ENCODE measurements around the gene CFB. TPM values are rescaled to one million over a fixed set of nuclear protein-coding genes. Genes with fewer than 3 reads are reported as not detected.
A peak's percentile ranks its signal among the peaks of the same experiment; 100 is the strongest.

CFB gene
- polyA plus RNA-seq, 1 experiment = 6.7 TPM

DNA sequence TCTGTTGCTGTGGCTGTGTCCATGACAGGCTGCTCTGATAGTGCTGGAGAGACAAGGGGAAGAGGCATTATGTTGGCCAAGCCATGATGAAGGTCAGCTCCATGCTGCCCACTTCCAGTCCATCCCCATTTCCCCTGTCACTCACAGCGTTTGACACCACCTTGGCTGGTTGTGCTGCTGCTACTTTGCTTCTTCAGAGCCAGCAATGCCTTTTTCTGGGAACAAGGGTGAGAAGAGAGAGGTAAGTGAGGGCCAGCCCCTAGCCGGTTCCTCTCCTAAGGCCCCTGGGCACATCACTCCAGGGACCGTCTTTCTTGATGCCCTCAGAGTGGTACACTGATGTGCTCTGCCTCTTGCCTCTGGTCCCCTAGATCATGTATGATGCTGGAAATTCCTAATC, 10.9 kb downstream of the CFB start:
- ChIA-PET CTCF (interaction anchor here (1.6 kb wide), 1 partner anchor 14 kb away, joined by 4 read pairs; no protein-coding TSS in a partner anchor), POLR2A (no interaction called here)
- TF ChIP-seq, protein P1, sequence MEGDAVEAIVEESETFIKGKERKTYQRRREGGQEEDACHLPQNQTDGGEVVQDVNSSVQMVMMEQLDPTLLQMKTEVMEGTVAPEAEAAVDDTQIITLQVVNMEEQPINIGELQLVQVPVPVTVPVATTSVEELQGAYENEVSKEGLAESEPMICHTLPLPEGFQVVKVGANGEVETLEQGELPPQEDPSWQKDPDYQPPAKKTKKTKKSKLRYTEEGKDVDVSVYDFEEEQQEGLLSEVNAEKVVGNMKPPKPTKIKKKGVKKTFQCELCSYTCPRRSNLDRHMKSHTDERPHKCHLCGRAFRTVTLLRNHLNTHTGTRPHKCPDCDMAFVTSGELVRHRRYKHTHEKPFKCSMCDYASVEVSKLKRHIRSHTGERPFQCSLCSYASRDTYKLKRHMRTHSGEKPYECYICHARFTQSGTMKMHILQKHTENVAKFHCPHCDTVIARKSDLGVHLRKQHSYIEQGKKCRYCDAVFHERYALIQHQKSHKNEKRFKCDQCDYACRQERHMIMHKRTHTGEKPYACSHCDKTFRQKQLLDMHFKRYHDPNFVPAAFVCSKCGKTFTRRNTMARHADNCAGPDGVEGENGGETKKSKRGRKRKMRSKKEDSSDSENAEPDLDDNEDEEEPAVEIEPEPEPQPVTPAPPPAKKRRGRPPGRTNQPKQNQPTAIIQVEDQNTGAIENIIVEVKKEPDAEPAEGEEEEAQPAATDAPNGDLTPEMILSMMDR (IDR thresholded peaks at IDR 0.05; ENCODE audit: insufficient read depth, low read depth, low read length) = no peak
- no peak overlapping the region for H3K4me3 ChIP-seq (ENCODE audit: low read depth, low read length)
- no peak for DNase-seq (ENCODE audit: low read depth)
- no peaks in the 10 kb centered on the region for H3K27me3 ChIP-seq (ENCODE audit: control insufficient read depth, insufficient read depth, low read length)
- H3K36me3 ChIP-seq (ENCODE audit: control insufficient read depth, insufficient read depth, low read length) = peaks cover 21% of the 10 kb centered on the region

DNA sequence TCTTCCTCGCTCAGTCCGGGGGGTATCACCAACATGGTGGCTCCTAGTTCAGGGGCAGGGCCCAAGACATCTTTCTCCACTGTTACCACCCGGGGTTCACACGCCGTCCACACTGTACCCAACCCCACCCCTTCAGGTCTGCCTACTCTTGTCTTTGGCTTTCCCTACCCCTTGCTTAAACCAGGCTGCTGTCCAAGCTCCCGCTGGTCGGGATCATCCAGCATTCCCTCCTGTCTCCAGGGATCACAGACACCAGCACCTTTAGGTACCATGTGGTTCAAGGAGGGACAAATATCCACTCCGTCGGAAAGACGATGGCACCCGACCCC, 12.5 kb downstream of the CFB start:
- no peak for DNase-seq (ENCODE audit: low read depth)
- H3K4me3 ChIP-seq (ENCODE audit: low read depth, low read length) = peak overlapping the region; percentile 90
- ChIA-PET POLR2A (no interaction called here), CTCF (interaction anchor here (1.3 kb wide), 2 partner anchors 14 to 60 kb away, joined by 3 to 6 read pairs; partner anchors contain the start of gene DXO)
- H3K36me3 ChIP-seq (ENCODE audit: control insufficient read depth, insufficient read depth, low read length) = peaks cover 31% of the 10 kb centered on the region
- H3K27me3 ChIP-seq (ENCODE audit: control insufficient read depth, insufficient read depth, low read length) = no peaks in the 10 kb centered on the region
- TF ChIP-seq, protein P1 (IDR thresholded peaks at IDR 0.05; ENCODE audit: insufficient read depth, low read depth, low read length) = no peak

DNA sequence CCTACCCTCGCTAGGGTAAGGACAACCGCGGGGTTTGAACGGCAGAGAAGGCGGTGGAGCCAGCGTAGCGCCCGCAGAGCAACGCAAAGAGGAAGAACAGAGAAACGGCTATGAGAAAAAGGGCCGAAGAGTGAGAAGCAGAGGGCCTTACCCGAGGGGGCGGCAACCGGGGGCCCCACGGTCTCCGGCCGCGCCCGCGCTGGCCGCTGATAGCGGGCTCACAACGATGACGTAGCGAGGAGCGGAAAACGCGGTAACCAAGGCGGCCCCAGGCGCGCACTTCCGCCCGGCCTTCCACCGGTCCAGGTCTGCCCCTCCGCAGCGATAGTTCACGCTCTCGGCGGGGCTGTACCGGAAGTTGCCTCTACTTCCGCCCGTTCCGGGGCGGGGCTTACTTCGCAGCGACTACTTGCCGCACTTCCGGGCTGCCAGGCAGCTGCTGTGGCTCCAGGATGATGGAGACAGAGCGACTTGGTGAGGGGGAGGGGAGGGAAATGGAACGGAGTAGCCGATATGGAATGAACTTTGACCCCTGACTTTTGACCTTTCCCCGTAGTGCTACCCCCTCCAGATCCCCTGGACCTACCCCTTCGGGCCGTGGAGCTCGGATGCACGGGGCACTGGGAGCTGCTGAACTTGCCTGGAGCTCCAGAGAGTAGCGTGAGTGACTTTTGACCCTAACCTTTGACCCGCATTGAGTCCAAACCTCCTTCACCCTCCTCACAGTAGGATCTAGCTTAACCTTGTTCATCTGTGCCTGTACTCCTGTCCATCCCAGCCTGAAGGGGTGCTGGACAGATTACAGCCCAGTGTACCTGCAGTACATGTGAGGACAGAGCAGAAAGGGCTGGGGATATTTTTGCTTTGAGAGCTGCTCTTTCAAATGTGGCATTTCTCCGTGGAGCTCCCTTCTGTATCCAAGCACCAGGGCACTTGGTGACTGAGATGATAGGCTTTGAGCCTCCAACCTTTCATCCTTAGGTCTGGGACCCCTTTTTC, 13.1 kb downstream of the CFB start, which contains the start of the genes NELFE and SKIC2:
Gene NELFE (minus strand): TSS at position 231 of the 999 bp plus-strand sequence. CDS start 525 bp downstream, outside the sequence.
Gene SKIC2 (plus strand): TSS at position 435 of the 999 bp plus-strand sequence. CDS start 18 bp downstream, at position 453.
- peak; percentile 93 for DNase-seq (ENCODE audit: low read depth)
- CTCF ChIA-PET = interaction anchor here (0.5 to 1.3 kb wide), 6 partner anchors 13 to 160 kb away, joined by 3 to 6 read pairs (median 3); partner anchors contain the start of gene DXO
- Histone ChIP-seq H3K4me3 (ENCODE audit: low read depth, low read length) (peak within 1 kb of the TSS; percentile 90), H3K36me3 (ENCODE audit: control insufficient read depth, insufficient read depth, low read length) (peaks cover 32% of the 10 kb centered on the region), H3K27me3 (ENCODE audit: control insufficient read depth, insufficient read depth, low read length) (no peaks in the 10 kb centered on the region)
- POLR2A ChIA-PET = no interaction called here
- TF ChIP-seq, protein P1 (IDR thresholded peaks at IDR 0.05; ENCODE audit: insufficient read depth, low read depth, low read length) = no peak

DNA sequence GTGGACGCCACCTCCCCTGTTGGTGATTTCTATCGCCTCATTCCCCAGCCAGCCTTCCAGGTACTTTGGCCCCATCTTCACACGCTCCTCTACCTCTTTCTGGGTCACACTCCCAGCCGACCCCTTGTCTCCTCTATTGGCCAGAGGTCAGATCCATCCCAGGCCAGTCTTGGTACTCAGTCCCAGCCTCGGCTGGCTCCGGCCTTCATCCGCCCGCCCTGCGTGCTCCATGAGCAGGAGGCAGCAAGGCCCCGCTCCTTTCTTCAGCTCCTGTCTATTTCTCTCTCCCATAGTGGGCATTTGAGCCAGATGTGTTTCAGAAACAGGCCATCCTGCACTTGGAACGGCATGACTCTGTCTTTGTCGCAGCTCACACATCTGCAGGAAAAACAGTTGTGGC, 15.7 kb downstream of the CFB start:
- H3K27me3 ChIP-seq (ENCODE audit: control insufficient read depth, insufficient read depth, low read length) = no peaks in the 10 kb centered on the region
- H3K36me3 ChIP-seq (ENCODE audit: control insufficient read depth, insufficient read depth, low read length) = peaks cover 33% of the 10 kb centered on the region
- ChIA-PET POLR2A (no interaction called here), CTCF (no interaction called here)
- H3K4me3 ChIP-seq (ENCODE audit: low read depth, low read length) = no peak overlapping the region
- TF ChIP-seq, protein P1 (IDR thresholded peaks at IDR 0.05; ENCODE audit: insufficient read depth, low read depth, low read length) = no peak
- no peak for DNase-seq (ENCODE audit: low read depth)

DNA sequence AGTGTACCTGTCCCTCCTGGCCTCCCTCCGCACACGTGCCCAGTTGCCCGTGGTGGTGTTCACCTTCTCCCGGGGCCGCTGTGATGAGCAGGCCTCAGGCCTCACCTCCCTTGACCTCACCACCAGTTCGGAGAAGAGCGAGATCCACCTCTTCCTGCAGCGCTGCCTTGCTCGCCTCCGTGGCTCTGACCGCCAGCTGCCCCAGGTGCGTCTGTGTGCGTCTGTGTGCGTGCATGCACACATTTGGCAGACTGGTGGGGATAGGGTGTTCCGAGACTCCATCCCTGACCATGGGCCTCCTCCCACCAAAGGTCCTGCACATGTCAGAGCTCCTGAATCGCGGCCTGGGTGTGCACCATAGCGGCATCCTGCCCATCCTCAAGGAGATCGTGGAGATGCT, 18.0 kb downstream of the CFB start:
- ChIA-PET CTCF (no interaction called here), POLR2A (no interaction called here)

More for the DNA sequence above, 18.0 kb downstream of the CFB start:
- Histone ChIP-seq H3K36me3 (ENCODE audit: control insufficient read depth, insufficient read depth, low read length) (peaks cover 44% of the 10 kb centered on the region), H3K27me3 (ENCODE audit: control insufficient read depth, insufficient read depth, low read length) (no peaks in the 10 kb centered on the region), H3K4me3 (ENCODE audit: low read depth, low read length) (no peak overlapping the region)
- TF ChIP-seq, protein P1 (IDR thresholded peaks at IDR 0.05; ENCODE audit: insufficient read depth, low read depth, low read length) = no peak
- no peak for DNase-seq (ENCODE audit: low read depth)

Data from BJ (cell line).